ENCODE results near the gene TMEM260.

GRCh38 chr14:56580221-56580711 is 668 bp downstream of the TMEM260 start:
- TF ChIP-seq RAD21 (IDR thresholded peaks at IDR 0.05; ENCODE audit: low read depth): no peak
- no peak for TF ChIP-seq ZBTB7A (IDR thresholded peaks at IDR 0.05; ENCODE audit: low read depth)
- no peak for TF ChIP-seq TAF1 (IDR thresholded peaks at IDR 0.05; ENCODE audit: low read depth)
- TF ChIP-seq EP300 (IDR thresholded peaks at IDR 0.05; ENCODE audit: borderline replicate concordance): no peak

All from Ishikawa (cell line).